ENCODE data around the gene DCAF4.

The DCAF4 gene

DNA sequence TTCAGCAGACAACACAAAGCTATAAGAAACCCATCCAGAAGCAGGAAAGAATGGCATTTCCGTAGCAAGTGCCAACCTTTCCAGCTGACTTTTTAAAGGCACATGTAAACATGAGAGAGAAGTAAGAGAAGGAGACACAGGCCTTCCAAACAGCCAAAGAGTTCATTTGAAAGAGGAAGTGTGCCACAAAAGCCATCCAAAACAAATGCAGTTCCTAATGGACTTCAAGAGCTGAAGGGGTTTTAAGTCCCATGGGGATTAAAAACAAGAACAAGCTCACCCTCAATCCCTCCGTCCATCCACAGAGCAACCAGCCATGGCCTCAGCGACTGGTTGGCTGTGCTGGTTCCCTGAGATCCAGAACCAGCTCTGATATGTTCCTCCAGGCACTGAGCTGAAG is 27.8 kb upstream of the DCAF4 start:
- no peak for DNase-seq

DNA sequence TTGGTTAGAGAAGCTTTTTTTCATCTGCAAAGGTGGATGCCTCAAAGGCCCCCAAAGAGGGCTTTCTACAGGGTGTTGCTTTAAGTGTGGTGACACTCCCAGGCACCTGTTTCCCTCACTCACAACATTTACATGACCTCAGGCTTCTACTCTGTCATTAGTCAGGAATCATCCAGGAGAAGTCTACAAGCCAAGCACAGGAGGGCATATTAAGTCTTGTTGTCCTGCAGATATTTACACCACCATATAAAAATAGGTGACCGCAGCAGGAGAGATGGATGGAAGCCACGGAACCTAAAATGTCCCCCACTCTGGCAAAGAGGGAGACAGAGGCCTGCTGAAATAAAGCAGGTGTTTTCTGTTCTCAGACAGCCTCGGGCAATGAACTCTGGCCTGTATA is 24.9 kb upstream of the DCAF4 start:
- no peak for DNase-seq

DNA sequence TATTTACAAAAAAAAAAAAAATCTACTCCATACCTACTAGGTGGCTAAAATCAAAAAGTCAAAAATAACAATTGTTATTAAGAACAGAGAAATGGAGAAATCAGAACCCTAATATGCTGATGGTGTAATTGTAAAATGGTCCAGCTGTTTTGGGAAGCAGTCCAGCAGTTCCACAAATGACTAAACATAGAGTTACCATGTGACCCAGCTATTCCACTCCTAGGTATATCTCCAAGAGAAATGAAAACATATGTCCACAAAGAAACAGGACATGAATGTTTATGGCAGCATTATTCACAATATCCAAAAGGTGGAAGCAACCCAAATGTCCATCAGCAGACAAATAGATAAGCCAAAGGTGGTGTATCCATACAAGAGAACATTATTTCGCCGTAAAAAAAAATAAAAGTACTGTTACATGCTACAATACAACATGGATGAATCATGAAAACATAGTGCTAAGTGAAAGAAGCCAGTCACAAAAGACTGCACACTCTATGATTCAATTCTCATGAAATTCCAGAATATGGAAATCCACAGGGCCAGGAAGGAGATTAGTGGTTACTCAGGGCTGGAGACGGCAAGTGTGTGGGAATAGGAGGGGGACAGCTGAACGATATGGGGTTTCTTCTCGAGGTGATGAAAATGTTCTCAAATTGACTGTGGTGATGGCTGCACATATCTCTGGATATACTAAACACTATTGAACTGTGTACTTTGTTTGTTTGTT is 23.3 kb upstream of the DCAF4 start:
- DNase-seq: no peak

DNA sequence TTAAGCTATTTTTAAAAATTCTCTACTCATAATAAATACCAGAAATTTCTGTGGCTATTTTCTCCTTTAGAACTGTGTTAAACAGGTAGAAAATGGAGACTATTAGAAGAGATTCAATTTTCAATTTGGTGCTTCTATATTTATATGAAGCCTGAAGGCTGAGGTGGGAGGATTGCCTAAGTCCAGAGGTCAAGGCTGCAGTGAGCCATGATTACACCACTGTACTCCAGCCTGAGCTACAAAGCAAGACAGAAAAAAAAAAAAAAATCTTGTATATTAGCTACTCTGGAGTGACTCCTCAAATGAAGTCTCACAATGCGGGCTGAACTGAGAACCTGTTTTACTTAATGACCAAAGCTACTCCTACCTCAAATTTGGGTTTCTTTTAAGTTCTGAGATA is 22.5 kb upstream of the DCAF4 start:
- DNase-seq: no peak

DNA sequence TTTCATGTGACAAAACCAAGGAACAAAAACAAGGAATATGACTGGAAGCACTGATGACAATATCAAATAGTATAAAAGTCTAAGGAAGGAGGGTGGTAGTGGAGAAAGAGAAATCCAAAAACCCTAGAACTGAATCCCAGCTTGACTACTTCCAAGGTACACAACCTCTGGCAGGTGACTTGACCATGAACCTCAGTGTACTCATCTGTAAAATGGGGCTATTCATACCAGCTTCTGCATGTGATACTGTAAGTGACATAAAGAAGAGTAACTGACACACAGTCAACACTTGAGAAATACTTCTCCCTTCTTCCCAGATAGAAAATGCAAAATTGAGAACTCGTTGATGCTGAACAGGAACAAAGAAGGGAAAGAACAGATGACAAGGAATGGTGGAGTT is 22.0 kb upstream of the DCAF4 start:
- no peak for DNase-seq

DNA sequence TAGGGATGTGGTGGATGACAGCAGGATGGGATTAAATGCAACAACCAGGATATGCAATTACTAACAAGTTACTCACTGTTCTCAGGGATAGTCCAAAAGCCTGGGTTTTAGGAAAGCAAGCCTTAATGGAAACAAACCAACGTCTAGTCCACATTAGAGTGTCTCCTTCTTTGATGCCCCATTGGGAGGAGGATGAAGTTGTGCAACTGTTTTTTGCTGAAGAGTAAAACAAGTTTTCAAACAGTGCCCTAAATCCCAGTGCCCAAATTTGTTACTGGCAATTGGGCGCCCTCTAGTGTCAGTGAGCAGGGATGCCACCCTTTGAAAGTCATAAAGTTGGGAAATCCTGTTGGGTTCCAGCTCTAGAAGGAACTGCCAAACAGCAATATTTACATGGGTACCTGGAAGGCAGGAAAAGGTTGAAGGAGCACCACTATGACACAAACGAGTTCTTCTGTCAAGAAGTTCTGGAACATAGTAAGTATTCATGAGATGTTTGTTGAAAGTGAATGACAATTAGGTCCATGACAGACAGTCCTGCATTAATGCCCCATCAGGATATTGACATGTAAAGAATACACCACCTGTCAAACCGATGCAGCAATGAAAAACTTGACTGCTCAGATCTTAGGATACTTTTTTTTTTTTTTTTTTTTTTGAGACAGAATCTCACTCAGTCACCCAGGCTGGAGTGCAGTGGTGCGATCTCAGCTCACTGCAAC is 21.3 kb upstream of the DCAF4 start:
- no peak for DNase-seq

DNA sequence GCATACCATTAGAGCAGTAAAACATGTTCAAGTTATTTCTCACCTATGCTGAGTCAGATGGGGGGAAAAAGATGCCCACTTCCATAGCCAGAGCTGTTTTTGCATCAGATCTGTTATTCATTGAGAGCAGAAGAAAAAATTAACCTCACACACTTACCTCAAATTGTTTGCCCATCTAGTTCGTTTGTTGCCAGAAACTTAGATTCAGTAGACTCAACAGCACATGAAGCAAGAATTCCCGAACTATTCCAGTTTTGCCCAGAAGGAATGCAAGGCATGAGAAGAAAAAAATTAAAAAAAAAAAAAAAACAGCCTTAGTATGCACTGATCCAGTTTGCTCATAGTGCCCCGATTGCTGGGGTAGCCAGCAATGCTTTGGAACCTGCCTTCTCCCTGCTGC is 19.9 kb upstream of the DCAF4 start:
- no peak for DNase-seq

DNA sequence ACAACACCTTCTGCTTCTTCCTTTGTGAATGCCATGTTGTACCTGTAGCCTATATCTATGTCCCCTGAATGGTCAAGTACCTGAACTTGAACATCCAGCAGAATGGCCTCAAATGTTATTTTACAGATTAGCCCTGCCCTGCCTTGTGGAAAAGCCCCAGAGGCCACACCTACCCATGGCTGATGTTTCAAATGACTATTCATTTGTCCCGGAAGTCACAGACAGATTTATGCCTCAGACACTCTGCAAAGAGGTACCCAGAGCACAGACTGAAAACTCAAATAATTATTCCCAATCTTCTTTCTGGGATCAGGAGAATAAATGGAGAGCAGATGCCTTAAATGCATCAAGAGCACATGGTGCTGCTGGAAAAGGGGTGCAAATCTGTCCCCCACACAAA is 19.4 kb upstream of the DCAF4 start:
- DNase-seq: no peak

DNA sequence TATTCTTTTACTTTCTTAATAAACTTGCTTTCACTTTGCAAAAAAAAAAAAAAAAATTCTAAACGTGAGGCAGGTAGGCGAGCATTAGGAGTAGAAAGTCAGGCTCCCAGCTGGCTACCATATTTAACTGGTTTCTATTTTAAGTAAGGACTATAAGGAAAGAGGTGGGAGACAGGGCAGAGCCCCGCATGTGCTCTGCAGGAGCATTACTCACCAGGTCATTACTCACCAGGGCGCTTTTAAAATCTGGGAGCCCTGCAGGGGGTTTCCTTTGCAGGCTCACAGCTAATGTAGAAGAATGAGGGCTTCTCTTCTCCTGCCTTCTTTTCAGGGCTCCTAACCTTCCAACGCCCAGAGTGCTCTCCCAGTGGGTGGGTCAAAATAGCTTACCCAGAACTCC is 18.4 kb upstream of the DCAF4 start:
- DNase-seq: no peak

DNA sequence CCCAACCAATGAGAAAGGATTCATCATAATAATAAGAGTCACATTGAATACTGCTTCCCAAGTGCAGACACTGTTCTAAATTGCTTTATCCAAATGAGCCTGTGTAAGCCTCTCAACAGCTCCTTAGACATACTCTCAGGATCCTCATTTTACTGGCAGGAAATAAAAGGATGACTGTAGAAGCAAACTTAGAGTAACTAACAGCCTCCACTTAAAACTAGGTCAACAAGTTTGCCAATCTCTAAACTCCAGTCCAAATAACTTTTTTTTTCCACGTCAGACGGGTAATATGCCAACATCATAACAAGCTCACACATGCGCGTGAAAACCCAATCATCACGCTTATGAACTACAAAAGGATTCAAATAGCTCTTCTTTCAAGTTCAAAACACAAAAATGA is 17.1 kb upstream of the DCAF4 start:
- no peak for DNase-seq

DNA sequence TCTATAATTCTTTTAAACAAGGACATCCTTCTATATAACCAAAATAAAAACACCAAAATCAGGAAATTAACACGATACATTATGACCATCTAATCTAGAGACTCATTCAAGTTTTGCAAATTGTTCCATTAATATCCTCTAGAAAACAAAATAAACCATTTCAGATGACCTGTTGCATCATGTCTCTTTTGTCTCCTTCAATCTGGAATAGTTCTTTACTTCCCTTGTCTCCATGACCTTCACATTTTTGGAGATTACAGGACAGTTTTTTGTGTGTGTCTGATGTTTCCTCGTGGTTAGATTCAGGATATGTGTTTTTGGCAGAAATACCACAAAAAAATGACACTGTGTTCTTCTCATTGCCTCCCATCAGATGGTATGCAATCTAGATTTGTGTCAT is 12.5 kb upstream of the DCAF4 start:
- no peak for DNase-seq

DNA sequence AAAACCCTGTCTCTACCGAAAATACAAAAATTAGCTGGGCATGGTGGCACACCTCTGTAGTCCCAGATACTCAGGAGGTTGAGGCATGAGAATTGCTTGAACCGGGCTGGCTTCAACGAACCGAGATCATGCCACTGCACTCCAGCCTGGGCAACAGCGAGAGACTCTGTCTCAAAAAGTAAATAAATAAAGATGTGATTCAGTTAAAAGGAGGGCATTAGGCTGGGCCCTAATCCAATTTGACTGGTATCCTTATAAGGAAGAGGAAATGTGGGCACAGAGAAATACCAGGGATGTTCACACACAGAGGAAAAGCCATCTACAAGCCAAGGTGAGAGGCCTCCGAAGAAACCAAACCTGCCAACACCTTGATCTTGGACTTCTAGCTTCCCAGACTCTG is 10.1 kb upstream of the DCAF4 start:
- no peak for DNase-seq

DNA sequence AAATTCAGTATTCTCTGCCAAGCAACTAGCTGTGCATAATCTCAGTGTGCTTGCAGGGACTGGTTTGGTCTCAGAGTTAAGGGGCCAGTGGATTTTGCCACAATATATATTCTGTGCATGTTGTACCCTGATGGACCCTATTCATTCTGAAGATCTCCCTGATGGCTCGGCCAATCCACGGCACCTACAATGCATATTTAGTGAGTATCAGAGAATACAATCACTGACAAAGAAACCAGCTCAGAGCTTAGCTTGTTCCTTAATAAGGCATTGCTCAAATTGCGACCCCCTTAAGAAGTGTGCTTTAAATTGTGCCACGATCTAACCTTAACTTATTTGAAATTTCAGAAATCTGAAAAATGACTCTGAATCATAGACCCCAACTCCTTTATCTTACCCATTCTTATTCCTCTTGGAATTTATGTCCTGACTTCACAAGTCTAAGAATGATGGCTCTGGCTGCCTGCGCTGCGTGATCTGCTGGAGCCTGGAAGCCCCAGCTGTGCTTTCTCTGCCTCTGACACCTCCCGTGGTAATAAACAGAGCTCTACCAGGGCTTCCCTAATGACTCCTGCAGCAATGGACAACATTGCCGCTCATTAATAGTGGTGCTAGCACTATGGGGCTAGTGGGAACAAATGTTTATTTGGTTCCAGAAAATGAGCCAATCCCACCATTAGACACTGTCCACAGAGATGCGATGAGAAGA is 9.0 kb upstream of the DCAF4 start:
- no peak for DNase-seq

DNA sequence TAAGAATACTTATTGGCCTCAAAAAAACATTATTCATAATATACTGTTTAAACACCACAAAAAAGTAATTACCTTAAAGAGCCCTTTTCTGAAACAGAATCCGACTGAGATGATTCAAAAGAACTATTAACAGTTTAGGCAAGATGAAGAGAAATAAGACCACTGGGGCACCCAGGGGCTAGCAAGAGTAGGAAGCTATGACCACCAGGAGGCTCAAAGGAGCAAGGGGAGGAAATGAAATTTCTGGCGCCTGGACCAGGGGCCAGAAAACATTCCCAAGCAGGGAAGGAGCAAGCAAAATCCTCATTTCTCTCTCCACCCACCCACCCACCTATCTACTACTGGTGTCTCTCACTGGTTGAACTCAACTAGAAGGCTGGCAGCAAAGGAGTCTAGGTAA is 6.3 kb upstream of the DCAF4 start:
- no peak for DNase-seq

DNA sequence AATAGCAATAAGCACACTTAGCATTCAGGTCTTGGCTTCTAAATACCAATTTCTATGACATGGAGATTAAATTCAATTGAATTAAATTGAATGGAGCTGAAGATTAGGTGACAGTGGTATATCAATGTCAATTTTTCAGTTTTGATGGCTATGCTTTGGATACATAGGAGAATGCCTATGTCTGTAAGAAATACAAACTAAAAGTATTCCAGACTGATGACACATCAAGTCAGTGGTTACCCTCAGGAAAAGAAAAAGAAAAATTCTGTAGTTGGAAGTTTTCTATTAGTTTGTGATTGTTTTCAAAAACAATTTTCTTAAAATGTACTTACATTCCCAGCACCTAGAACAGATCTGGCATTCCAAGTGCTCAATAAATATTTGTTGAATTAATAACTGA is 4.9 kb upstream of the DCAF4 start:
- no peak for DNase-seq

DNA sequence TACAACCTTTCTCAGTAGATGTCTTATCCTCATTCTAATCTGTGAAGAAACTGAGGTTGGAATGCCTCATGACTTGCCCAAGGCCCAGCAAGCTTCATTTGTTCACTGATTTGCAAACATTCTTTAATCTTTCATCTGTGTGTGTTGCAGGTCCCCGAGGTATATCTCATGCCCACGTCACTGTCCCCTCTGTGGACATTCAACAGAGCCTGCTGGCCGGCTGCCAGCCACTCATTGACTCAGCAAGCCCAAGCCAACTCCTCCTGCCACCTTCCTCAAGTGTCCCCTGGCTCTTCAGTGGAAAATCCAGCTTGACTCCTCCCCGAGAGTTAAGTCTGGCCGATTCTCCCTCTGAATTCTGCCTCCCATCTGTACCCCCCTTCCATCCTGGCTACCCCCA is 1.9 kb upstream of the DCAF4 start:
- no peak for DNase-seq

DNA sequence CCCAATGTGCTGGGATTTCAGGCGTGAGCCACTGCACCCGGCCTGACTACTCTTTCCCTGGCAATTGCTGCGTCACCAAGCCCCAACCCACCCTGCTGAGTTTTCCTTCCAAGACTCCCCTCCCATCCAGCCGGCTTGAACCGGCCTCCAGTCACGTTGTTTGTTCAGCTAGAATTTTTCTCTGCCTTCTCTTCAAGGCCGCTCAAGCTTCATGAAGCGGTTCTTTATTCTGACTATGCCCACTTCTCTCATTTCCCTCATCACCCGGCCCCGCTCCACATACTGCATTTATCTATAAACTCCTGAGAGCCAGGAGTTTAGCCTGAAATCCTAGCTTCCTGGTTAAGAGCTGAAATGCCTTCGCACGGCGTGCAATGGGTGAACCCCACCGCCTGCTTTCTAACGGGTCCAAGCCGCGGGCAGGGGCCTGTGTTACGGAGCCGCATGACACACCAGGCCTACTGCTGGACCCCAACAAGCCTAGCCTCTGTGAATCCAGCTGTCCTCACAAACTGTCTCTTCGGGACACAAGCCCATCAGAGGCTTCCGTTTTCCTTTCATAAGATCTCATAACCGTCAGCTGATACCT is 999 bp upstream of the DCAF4 start:
- DNase-seq: no peak

DNA sequence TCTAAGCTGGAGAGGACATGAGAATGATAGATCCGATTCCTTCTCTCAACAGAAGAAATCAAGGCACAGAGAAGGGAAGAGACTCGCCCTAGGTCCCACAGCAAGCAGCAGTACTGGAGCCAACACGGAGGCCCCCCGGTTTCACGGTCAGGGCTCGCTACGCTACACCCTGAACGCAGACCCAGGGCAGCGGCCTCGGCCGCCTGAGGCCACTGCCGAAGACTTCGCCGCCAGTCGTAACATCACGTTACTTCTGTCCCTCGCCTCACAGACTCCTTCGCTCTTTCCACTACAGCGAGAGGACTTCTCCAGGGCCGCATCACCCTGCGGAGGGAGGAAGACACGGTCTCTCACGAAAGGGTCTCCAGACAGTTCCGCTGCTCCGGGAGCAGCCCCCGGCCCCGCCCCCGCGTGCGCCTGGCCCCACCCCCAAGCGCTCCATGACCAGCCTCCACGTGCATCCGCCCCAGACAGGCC is 411 bp upstream of the DCAF4 start:
- DNase-seq: no peak

DNA sequence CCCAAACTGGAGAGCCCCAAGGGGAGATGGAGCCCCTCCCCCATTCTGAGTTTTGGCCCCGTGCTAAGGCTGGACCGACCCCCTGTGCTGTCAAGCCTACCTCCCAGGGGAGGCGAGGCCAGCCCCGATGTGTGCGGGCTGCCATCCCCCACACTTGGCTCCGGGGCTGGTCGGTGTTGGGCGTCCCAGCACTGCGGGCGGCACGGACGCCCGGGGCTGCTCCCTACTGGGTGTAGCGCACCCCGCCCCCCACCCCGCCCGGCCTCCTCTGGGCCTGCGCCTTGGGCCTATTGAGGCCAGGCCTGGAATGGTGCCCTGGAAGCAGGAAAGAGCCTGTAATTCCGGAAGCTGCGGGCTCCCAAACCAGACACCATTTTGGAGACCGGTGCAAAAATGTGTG is 2.6 kb downstream of the DCAF4 start:
- DNase-seq: no peak

DNA sequence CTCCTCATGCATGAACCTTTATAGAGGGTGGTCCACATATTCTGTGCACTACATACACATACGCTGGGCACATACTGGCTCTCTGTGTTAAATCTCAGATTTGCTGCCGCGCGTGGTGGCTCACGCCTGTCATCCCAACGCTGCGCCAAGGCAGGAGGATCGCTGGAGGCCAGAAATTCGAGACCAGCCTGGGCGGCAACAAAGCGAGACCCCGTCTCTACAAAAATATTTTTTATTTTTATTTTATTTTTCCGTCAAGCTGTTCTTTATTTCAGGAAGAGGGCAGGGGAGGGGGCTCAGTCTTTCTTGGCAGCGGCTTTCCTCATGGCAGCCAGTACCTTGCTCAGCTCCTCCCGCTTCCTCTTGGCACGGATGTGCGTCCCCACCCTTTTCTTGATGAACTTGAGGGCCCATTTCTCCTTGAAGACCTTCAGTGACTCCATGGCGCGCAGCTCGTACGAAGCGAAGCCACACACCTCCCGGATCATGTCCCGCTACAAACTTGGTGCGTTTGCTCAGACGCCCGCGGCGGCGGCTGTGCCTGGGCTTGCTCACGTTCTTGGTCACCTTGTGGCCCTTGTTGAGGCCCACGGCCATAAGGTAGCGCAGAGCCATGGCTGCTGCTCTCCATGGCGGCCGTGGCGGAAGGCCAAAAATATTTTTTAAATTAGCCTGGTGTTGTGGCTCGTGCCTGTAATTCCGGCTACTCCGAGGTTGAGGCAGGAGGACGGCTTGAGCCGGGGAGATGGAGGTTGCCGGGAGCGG is 3.2 kb downstream of the DCAF4 start:
- no peak for DNase-seq

DNA sequence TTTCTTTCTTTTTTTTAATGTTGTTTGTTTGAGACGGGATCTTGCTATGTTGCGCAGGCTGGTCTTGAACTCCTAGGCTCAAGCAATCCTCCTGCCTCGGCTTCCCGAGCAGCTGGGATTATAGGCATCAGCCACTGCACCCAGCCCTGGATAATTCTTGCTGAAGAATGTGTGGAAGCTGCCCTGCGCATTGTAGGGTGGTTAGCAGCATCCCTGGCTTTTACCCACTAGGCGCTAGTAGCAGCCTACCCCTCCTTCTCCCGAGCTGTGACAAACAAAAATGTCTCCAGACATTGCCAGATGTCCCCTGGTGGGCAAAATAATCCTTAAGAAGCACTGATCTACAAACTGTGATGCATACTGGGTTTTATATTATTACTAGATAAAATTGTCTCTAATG is 6.6 kb downstream of the DCAF4 start:
- DNase-seq: no peak

DNA sequence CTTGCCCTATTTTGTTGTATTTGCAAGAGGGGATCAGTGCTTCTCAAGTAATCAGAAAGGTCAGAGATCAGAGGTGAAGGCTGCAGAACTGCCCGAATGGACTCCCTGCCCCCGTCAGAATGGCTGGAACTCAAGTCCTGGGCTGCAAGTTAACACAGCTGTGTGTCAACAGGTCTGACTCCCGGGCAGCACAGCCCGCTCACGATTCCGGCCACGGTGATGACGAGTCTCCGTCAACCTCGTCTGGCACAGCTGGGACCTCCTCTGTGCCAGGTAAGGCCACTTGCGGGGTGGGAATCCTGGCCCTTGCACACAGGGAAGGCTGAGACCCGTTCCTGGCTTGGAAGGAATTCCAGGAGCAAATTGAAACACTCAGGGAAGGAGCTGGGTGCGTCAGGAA is 13.4 kb downstream of the DCAF4 start:
- DNase-seq: no peak
